RKO (cell line): Measurements from ENCODE around the gene MGAT4C.
"Not testable (repeated sequence)": the region's sequence is repeated elsewhere in the genome, so short reads cannot be mapped to it uniquely, and the experiment has no call there.

Experiments
- DNase-seq: peaks from one replicate; pipeline ENCODE4 v3.0.0-alpha.2; 2016; ENCODE audit warnings: low spot score

MGAT4C gene

DNA sequence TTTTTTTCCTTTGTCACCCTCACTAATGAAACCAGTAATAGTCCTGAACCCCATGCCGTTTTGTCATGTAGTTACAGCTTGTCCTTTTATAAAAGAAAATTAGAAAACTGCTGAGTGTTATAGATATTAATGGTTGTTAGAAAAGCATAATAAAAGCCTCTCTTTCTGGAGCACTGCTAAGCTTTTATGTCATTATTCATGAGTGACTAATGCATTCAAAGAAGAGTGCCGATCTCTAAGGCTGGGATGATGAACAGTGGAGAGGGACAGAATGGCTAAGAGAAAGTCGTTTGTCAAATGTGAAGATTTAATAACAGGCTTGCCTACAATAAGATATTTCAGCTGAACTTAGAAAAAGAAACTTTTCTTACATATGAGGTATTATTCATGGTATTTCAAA, 121.6 kb downstream of the MGAT4C start:
- DNase-seq, result peak; percentile 28

- DNase-seq, result not testable (repeated sequence)
These were observed 129.3 kb downstream of the MGAT4C start for GRCh38 chr12:86126900-86127299.

GRCh38 chr12:86122846-86123468, 133.2 kb downstream of the MGAT4C start:
- no peak for DNase-seq

DNA sequence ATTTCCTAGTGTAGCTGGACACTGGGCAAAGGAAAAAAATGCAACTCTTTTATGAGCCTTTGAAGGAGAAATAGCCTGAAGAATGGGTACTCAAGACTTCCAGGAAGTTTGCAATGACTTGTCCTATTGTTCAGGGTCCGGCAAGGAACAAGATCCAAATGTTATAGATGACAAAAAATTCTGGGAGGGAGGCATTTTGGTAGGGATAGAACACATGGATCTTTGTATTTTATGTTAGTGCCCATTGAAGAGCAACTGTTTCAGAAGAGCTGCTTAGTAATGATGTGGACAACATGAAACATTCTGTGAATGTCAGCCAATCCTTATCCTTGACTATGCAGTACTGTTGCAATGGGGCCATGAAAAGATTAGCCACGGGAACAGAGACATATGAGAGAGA, 138.0 kb downstream of the MGAT4C start:
- DNase-seq, result no peak

- DNase-seq, result no peak
These were observed 138.5 kb downstream of the MGAT4C start for GRCh38 chr12:86117711-86118110.

DNA sequence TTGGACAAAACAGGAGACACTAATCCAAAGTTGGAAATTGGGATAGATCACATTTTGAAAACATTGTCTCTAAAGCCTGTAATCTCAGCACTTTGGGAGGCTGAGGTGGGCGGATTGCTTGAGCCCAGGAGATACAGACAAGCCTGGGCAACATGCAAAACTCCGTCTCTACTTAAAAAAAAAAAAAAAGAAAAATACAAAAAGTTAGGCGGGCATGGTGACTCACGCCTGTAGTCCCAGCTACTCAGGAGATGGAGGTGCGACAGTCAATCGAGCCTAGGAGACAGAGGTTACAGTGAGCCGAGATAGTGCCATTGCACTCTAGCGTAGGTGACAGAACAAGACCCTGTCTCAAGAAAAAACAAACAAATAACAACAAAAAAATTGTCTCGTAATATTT, 152.1 kb downstream of the MGAT4C start:
- no peak for DNase-seq

GRCh38 chr12:86097161-86097560, 159.0 kb downstream of the MGAT4C start:
- DNase-seq, result no peak

DNA sequence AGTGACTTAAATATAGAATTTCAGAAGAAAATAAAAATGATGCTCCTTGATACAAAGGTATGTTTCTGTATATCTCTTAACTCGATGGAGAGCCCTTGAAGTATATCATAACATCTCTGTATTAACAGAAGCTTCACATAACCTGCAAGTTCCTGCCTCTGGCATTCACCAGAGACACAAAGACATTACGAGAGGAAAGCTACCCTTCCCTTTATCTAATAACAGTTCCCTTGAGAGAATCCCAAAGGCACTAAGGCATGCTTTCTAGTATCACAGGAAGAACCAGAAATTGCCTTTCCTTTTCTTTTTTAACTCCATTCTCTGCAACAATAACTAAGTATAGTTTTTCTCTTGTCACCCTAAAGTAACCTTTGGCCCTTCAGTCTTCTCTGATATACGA, 164.5 kb downstream of the MGAT4C start:
- DNase-seq, result no peak

GRCh38 chr12:86081843-86082242, 174.3 kb downstream of the MGAT4C start:
- DNase-seq, result no peak

DNA sequence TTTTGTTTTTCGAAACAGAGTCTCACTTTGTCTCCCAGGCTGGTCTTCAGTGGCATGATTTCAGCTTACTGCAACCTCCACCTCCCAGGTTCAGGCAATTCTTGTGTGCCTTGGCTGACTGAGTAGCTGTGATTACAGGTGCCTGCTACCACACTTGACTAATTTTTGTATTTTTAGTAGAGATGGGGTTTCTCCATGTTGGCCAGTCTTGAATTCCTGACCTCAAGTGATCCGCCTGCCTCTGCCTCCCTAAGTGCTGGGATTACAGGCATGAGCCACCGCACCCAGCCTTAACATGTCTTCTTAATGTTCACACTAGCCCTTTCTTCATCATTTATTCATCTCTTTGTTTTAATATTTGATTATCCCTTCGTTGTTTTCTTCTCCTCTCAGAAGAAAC, 197.1 kb downstream of the MGAT4C start:
- DNase-seq, result not testable (repeated sequence)

GRCh38 chr12:86057092-86057845, 198.9 kb downstream of the MGAT4C start:
- no peak for DNase-seq

- DNase-seq, result no peak
These were observed 203.3 kb downstream of the MGAT4C start for GRCh38 chr12:86052921-86053320.

GRCh38 chr12:86050010-86050409, 206.2 kb downstream of the MGAT4C start:
- no peak for DNase-seq

DNA sequence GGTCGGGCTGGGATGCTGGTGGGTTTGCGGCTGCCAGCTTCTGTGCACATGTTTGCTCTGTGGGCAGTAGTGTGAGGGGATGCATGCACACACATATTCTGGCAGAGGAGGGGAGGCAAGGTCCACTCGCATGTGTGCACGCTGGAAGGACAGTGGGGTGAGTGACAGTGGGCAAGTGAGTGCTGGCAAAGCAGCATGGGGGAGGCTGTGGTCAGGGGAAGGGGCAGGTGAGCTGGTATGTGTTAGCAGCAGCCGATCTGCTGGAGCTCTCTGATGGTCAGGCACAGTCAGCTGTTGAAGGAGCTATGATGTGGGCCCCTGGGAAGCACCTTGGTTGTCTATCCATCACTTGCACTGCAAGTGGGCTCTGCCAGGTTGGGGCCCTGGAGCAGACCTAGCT, 211.8 kb downstream of the MGAT4C start:
- DNase-seq, result no peak

- no peak for DNase-seq
These were observed 214.1 kb downstream of the MGAT4C start for GRCh38 chr12:86042062-86042461.

- no peak for DNase-seq
These were observed 237.8 kb downstream of the MGAT4C start for GRCh38 chr12:86018361-86018760.

GRCh38 chr12:86015026-86015425, 241.2 kb downstream of the MGAT4C start:
- DNase-seq, result no peak

GRCh38 chr12:86006727-86007126, 249.5 kb downstream of the MGAT4C start:
- no peak for DNase-seq

- DNase-seq, result no peak
These were observed 258.1 kb downstream of the MGAT4C start for GRCh38 chr12:85998074-85998473.

- peak; percentile 14 for DNase-seq
These were observed 259.9 kb downstream of the MGAT4C start for GRCh38 chr12:85996280-85996679.

DNA sequence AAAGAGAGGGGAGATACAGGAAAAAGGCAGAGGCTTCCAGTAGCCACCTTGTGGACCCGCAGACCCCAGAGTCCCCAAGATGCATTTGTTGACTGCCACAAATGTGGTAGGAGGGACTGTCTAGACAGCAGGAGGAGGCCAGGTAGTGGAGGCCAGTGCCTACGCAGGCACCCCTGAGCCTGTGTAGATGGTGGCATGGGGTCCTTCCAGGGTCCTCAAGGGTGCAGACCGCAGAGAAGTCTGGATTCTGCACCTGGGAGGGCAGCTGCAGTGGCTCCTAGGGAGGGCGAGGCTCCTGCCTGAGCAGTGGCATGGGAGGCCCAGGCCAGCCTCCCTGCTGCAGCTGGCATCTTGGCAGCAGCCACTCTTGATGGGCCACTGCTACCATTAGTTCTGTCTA, 262.4 kb downstream of the MGAT4C start:
- DNase-seq, result no peak

- DNase-seq, result no peak
These were observed 270.2 kb downstream of the MGAT4C start for GRCh38 chr12:85985996-85986395.

- DNase-seq, result no peak
These were observed 272.6 kb downstream of the MGAT4C start for GRCh38 chr12:85983601-85984000.

- no peak for DNase-seq
These were observed 276.6 kb downstream of the MGAT4C start for GRCh38 chr12:85979641-85980040.
